HCT116 (cell line): Measurements from ENCODE around the gene SCGN.

Source experiments
- CTCF ChIP-seq, 3 experiments: fragments of 200-600 bp in 1 of 3; sonication (generic) in 1 of 3; IDR thresholded peaks in 2 of 3; conservative IDR thresholded peaks in 1 of 3; 2 replicates each; pipeline ENCODE4 v1.5.1; 2012 to 2017; ENCODE audit warnings: low read depth in 2 of 3, low read length in 2 of 3, antibody characterized with exemption in 1 of 3, borderline replicate concordance in 1 of 3, control low read depth in 1 of 3, mild to moderate bottlenecking in 1 of 3, mixed read lengths in 1 of 3, mixed run types in 1 of 3, moderate library complexity in 1 of 3; ENCODE audit not compliant: insufficient read depth in 1 of 3
- ELF1 ChIP-seq: IDR thresholded peaks from 2 replicates; pipeline ENCODE4 v1.6.1; 2012; ENCODE audit warnings: low read depth, borderline replicate concordance
- POLR2A ChIP-seq: IDR thresholded peaks from 2 replicates; pipeline ENCODE4 v1.7.0; 2011; ENCODE audit warnings: borderline replicate concordance; ENCODE audit not compliant: insufficient read depth, insufficient read length; ENCODE audit errors: extremely low read depth
- POLR2AphosphoS5 ChIP-seq: IDR thresholded peaks from 2 replicates; pipeline ENCODE4 v1.6.1; 2011; ENCODE audit warnings: mild to moderate bottlenecking, low read depth, low read length, moderate library complexity
- TF ChIP-seq, protein P1 (sequence below): IDR thresholded peaks from 2 replicates; pipeline ENCODE4 v1.6.1; 2012; ENCODE audit warnings: low read depth

DNA sequence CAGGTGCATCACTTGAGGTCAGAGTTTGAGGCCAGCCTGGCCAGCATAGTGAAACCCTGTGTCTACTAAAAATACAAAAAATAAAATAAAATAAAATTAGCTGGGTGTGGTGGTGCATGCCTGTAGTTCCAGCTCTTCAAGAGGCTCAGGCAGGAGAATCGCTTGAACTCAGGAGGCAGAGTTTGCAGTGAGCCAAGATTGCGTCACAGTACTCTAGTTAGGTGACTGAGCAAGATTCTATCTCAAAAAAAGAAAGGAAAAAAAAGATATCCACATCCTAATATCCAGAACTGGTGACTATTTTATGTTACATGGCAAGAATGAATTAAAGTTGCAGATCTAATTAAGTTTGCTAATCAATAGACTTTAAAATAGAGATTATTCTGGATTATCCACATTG, 32.5 kb downstream of the SCGN start:
- TF ChIP-seq POLR2AphosphoS5 (no peak), CTCF (IDR thresholded peaks at IDR 0.05 in 2 of 3, conservative IDR thresholded peaks at IDR 0.05 in 1 of 3; ENCODE audit: borderline replicate concordance in 1 of 3, insufficient read depth in 1 of 3, low read depth in 2 of 3, low read length in 2 of 3) (no peak), POLR2A (no peak), ELF1 (no peak)
- TF ChIP-seq, protein P1, sequence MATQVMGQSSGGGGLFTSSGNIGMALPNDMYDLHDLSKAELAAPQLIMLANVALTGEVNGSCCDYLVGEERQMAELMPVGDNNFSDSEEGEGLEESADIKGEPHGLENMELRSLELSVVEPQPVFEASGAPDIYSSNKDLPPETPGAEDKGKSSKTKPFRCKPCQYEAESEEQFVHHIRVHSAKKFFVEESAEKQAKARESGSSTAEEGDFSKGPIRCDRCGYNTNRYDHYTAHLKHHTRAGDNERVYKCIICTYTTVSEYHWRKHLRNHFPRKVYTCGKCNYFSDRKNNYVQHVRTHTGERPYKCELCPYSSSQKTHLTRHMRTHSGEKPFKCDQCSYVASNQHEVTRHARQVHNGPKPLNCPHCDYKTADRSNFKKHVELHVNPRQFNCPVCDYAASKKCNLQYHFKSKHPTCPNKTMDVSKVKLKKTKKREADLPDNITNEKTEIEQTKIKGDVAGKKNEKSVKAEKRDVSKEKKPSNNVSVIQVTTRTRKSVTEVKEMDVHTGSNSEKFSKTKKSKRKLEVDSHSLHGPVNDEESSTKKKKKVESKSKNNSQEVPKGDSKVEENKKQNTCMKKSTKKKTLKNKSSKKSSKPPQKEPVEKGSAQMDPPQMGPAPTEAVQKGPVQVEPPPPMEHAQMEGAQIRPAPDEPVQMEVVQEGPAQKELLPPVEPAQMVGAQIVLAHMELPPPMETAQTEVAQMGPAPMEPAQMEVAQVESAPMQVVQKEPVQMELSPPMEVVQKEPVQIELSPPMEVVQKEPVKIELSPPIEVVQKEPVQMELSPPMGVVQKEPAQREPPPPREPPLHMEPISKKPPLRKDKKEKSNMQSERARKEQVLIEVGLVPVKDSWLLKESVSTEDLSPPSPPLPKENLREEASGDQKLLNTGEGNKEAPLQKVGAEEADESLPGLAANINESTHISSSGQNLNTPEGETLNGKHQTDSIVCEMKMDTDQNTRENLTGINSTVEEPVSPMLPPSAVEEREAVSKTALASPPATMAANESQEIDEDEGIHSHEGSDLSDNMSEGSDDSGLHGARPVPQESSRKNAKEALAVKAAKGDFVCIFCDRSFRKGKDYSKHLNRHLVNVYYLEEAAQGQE = no peak
